Thyroid gland (tissue), 4 donors: ENCODE measurements around the gene PLEKHG3. TPM values are rescaled to one million over a fixed set of nuclear protein-coding genes. Genes with fewer than 3 reads are reported as not detected.

Experiments used
- DNase-seq, 2 donors: peaks; one replicate each; pipeline ENCODE4 v3.0.0-alpha.2; 2019
- H3K27ac ChIP-seq, 3 donors: fragments of 200-600 bp; sonication (generic); 1 replicate in 2 of 3; 2 replicates in 1 of 3; pipeline ENCODE4 v1.5.1; 2016 to 2019; ENCODE audit warnings: mild to moderate bottlenecking in 1 of 3, moderate library complexity in 1 of 3
- H3K27me3 ChIP-seq: fragments of 200-600 bp; sonication (generic); one replicate; pipeline ENCODE4 v1.5.1; 2019
- H3K36me3 ChIP-seq, 2 donors: fragments of 200-600 bp; sonication (generic); one replicate each; pipeline ENCODE4 v1.5.1; 2016 to 2019
- H3K4me1 ChIP-seq, 2 donors: fragments of 200-600 bp; sonication (generic); one replicate each; pipeline ENCODE4 v1.5.1; 2017 to 2019
- H3K4me3 ChIP-seq, 3 donors: fragments of 200-600 bp; sonication (generic); replicated peaks in 1 of 3; 1 replicate in 2 of 3; 2 replicates in 1 of 3; pipeline ENCODE4 v1.5.1; 2016; ENCODE audit warnings: mild to moderate bottlenecking in 1 of 3
- H3K9me3 ChIP-seq: fragments of 200-600 bp; sonication (generic); one replicate; pipeline ENCODE4 v1.5.1; 2017
- CTCF ChIP-seq, 6 experiments: fragments of 200-600 bp in 3 of 6; fragments of 450-650 bp in 3 of 6; sonication (generic) in 3 of 6; IDR thresholded peaks; one replicate each; pipeline ENCODE4 v1.5.1; 2016 to 2019; ENCODE audit warnings: antibody characterized with exemption in 6 of 6, mild to moderate bottlenecking in 2 of 6, inconsistent platforms in 1 of 6, moderate library complexity in 1 of 6
- POLR2A ChIP-seq, 2 donors: fragments of 450-650 bp; IDR thresholded peaks; one replicate each; pipeline ENCODE4 v1.6.1; 2017; ENCODE audit warnings: antibody characterized with exemption in 2 of 2, mild to moderate bottlenecking in 2 of 2, moderate library complexity in 1 of 2
- WGBS, 2 donors: methylation state at CpG; one replicate each; pipeline ENCODE4 v1.1.5; 2017; 5-methylcytosine and 5-hydroxymethylcytosine counted together
- intact Hi-C: fragments of 100-400 bp; cut with DNase I; formaldehyde crosslinking; loops from one replicate; pipeline ENCODE4 v1.15.1; 2023
- total RNA-seq, 4 donors: library from RNA; depleted of rRNA; stranded (reverse); fragments of >200 nt; gene quantifications; one replicate each; pipeline ENCODE4 v1.2.3, GENCODE V29; 2016

Gene PLEKHG3
- total RNA-seq, 4 donors from 2014 or later, result 41.0 to 83.0 (median 54.6) TPM

GRCh38 chr14:64753999-64754398 is 49.8 kb downstream of the PLEKHG3 start:
- Histone ChIP-seq H3K36me3 (no peaks in the 10 kb centered on the region), H3K4me1 (peaks cover 20 to 25% of the 10 kb centered on the region in 2 donors), H3K27me3 (no peaks in the 10 kb centered on the region), H3K4me3 (no peak overlapping the region), H3K9me3 (no peaks in the 10 kb centered on the region), H3K27ac (no peak overlapping the region)
- WGBS, 2 donors, result 85 to 90% methylated on average over 4 of the region's 4 CpGs
- intact Hi-C loops, result no loop called here
- TF ChIP-seq POLR2A (IDR thresholded peaks at IDR 0.05) (no peak), CTCF (IDR thresholded peaks at IDR 0.05) (no peak)
- no peak for DNase-seq

GRCh38 chr14:64754685-64755084 is 50.5 kb downstream of the PLEKHG3 start:
- Histone ChIP-seq H3K4me1 (peaks cover 22 to 26% of the 10 kb centered on the region in 2 donors), H3K27me3 (no peaks in the 10 kb centered on the region), H3K9me3 (no peaks in the 10 kb centered on the region), H3K36me3 (no peaks in the 10 kb centered on the region), H3K27ac (no peak overlapping the region), H3K4me3 (no peak overlapping the region)
- TF ChIP-seq POLR2A (IDR thresholded peaks at IDR 0.05) (no peak), CTCF (IDR thresholded peaks at IDR 0.05) (no peak)
- DNase-seq, result no peak
- intact Hi-C loops, result no loop called here
- WGBS, 2 donors, result 86 to 90% methylated on average over 5 of the region's 5 CpGs

GRCh38 chr14:64755781-64756221 is 51.6 kb downstream of the PLEKHG3 start:
- no peak for TF ChIP-seq CTCF (IDR thresholded peaks at IDR 0.05)
- TF ChIP-seq POLR2A (IDR thresholded peaks at IDR 0.05), result no peak
- DNase-seq, result no peak
- intact Hi-C loops, result no loop called here
- H3K36me3 ChIP-seq, result no peaks in the 10 kb centered on the region
- no peaks in the 10 kb centered on the region for H3K27me3 ChIP-seq
- H3K27ac ChIP-seq, result no peak overlapping the region
- 79 to 83% methylated on average over 9 of the region's 9 CpGs for WGBS, 2 donors
- peaks cover 22 to 27% of the 10 kb centered on the region in 2 donors for H3K4me1 ChIP-seq
- H3K4me3 ChIP-seq, result no peak overlapping the region
- H3K9me3 ChIP-seq, result no peaks in the 10 kb centered on the region

- TF ChIP-seq CTCF (IDR thresholded peaks at IDR 0.05) (no peak), POLR2A (IDR thresholded peaks at IDR 0.05) (no peak)
- H3K4me1 ChIP-seq, result peaks cover 31 to 36% of the 10 kb centered on the region in 2 donors
- 93 to 100% methylated on average over 5 of the region's 5 CpGs for WGBS, 2 donors
- no peak for DNase-seq
- no peaks in the 10 kb centered on the region for H3K36me3 ChIP-seq
- H3K9me3 ChIP-seq, result no peaks in the 10 kb centered on the region
- intact Hi-C loops, result no loop called here
- no peak overlapping the region for H3K4me3 ChIP-seq
- no peaks in the 10 kb centered on the region for H3K27me3 ChIP-seq
- H3K27ac ChIP-seq, result no peak overlapping the region
Observed at GRCh38 chr14:64756712-64757111, 52.5 kb downstream of the PLEKHG3 start.

- Histone ChIP-seq H3K36me3 (no peaks in the 10 kb centered on the region), H3K27me3 (no peaks in the 10 kb centered on the region), H3K27ac (peak overlapping the region; percentile 56 to 81 (median 57)), H3K4me1 (peaks cover 40 to 45% of the 10 kb centered on the region in 2 donors), H3K9me3 (no peaks in the 10 kb centered on the region), H3K4me3 (no peak overlapping the region)
- no peak for TF ChIP-seq CTCF (IDR thresholded peaks at IDR 0.05)
- no peak for TF ChIP-seq POLR2A (IDR thresholded peaks at IDR 0.05)
- WGBS, 2 donors, result 54 to 60% methylated on average over 3 of the region's 3 CpGs
- intact Hi-C loops, result no loop called here
- DNase-seq, result no peak
Observed at GRCh38 chr14:64757601-64758000, 53.4 kb downstream of the PLEKHG3 start.
